ENCODE data around the gene GGA3. TPM values are rescaled to one million over a fixed set of nuclear protein-coding genes. Genes with fewer than 3 reads are reported as not detected.
A peak's percentile ranks its signal among the peaks of the same experiment; 100 is the strongest.

Gene GGA3
- total and polyA plus RNA-seq, 2 experiments from 2014 or later = 22.5 to 54.3 TPM

GRCh38 chr17:75262112-75262606, 753 bp upstream of the GGA3 start (continued):
- no peak for TF ChIP-seq JUNB (IDR thresholded peaks at IDR 0.05; ENCODE audit: unreplicated experiment)
- no peak for TF ChIP-seq EZH2 (IDR thresholded peaks at IDR 0.05; ENCODE audit: low read depth, unreplicated experiment)

GRCh38 chr17:75260641-75261335, 618 bp downstream of the GGA3 start:
- peak overlapping the region; percentile 87; the same call in 1 of the 2 replicates for H2AFZ ChIP-seq
- H3K4me1 Mint-ChIP-seq = peaks cover 25% of the 10 kb centered on the region
- peaks cover 8% of the 10 kb centered on the region for H4K20me1 ChIP-seq (replicated peaks; ENCODE audit: insufficient read depth)
- H3K27me3 Mint-ChIP-seq (ENCODE audit: insufficient read depth, low read depth, poor library complexity) = peaks cover 5% of the 10 kb centered on the region
- H3K36me3 ChIP-seq (ENCODE audit: insufficient read depth) = peaks cover 12% of the 10 kb centered on the region
- DNase-seq (ENCODE audit: low spot score) (peak; percentile 56), ATAC-seq (peak; percentile 42)
- H3K4me1 ChIP-seq (ENCODE audit: insufficient read depth) = peaks cover 9% of the 10 kb centered on the region
- TF ChIP-seq ZNF114 (CRISPR knock-in tag; IDR thresholded peaks at IDR 0.05) (no peak), ZNF462 (CRISPR knock-in tag; IDR thresholded peaks at IDR 0.05) (no peak), JUNB (IDR thresholded peaks at IDR 0.05; ENCODE audit: unreplicated experiment) (no peak), EZH2 (IDR thresholded peaks at IDR 0.05; ENCODE audit: low read depth, unreplicated experiment) (no peak), CTCF (conservative IDR thresholded peaks at IDR 0.05; ENCODE audit: low read depth in 2 of 2) (no peak; a peak in 1 of 4 replicates), EZH2phosphoT487 (IDR thresholded peaks at IDR 0.05; ENCODE audit: unreplicated experiment) (no peak), ETS1 (IDR thresholded peaks at IDR 0.05) (no peak), NANOG (IDR thresholded peaks at IDR 0.05; ENCODE audit: borderline replicate concordance) (no peak), REST (IDR thresholded peaks at IDR 0.05; ENCODE audit: unreplicated experiment) (no peak)
- peaks cover 34% of the 10 kb centered on the region; the same call in 2 of the 3 replicates for H3K36me3 Mint-ChIP-seq (ENCODE audit: low read depth)
- peaks cover 21% of the 10 kb centered on the region for H3F3A ChIP-seq (replicated peaks; ENCODE audit: low read depth)
- H3K4me3 Mint-ChIP-seq = peak overlapping the region; percentile 91
- H3K9me2 ChIP-seq (ENCODE audit: insufficient read depth) = no peaks in the 10 kb centered on the region
- H3K4me2 ChIP-seq = peak overlapping the region; percentile 94
- peak overlapping the region; percentile 98 for H3K27ac ChIP-seq (ENCODE audit: low read depth)
- peak overlapping the region; percentile 100 for H3K27ac Mint-ChIP-seq
- no peaks in the 10 kb centered on the region for H3K27me3 ChIP-seq (ENCODE audit: insufficient read depth)
- peaks cover 79% of the 10 kb centered on the region for H3K79me2 ChIP-seq (replicated peaks; ENCODE audit: insufficient read depth)
- peak overlapping the region; percentile 98 for H3K4me3 ChIP-seq
- H3K9me3 Mint-ChIP-seq = no peaks in the 10 kb centered on the region

Measured in GM23338 (cell line).